SJSA1 (cell line): ENCODE data around the gene ZMYND12. TPM values are rescaled to one million over a fixed set of nuclear protein-coding genes. Genes with fewer than 3 reads are reported as not detected.
"Not testable (repeated sequence)": the region's sequence is repeated elsewhere in the genome, so short reads cannot be mapped to it uniquely, and the experiment has no call there.

Experiments
- DNase-seq, 2 experiments: peaks; one replicate each; pipeline ENCODE4 v3.0.0-alpha.2; 2015 to 2020; ENCODE audit warnings: low spot score in 2 of 2, low read depth in 1 of 2
- H3K27ac ChIP-seq: fragments of 250-450 bp; sonication (Bioruptor Pico); 2 replicates; pipeline ENCODE4 v1.5.1; 2020; ENCODE audit warnings: mild to moderate bottlenecking, moderate library complexity
- H3K27me3 ChIP-seq: fragments of 250-450 bp; sonication (Bioruptor Pico); replicated peaks from 2 replicates; pipeline ENCODE4 v1.5.1; 2020; ENCODE audit warnings: mild to moderate bottlenecking, moderate library complexity
- H3K36me3 ChIP-seq: fragments of 250-450 bp; sonication (Bioruptor Pico); 2 replicates; pipeline ENCODE4 v1.5.1; 2020; ENCODE audit warnings: mild to moderate bottlenecking
- H3K4me1 ChIP-seq: fragments of 250-450 bp; sonication (Bioruptor Pico); replicated peaks from 2 replicates; pipeline ENCODE4 v1.6.1; 2021; ENCODE audit warnings: mild to moderate bottlenecking
- H3K4me3 ChIP-seq: fragments of 250-450 bp; sonication (Bioruptor Pico); 2 replicates; pipeline ENCODE4 v1.5.1; 2020; ENCODE audit warnings: mild to moderate bottlenecking
- H3K9me3 ChIP-seq: fragments of 250-450 bp; sonication (Bioruptor Pico); replicated peaks from 2 replicates; pipeline ENCODE4 v1.5.1; 2020; ENCODE audit warnings: mild to moderate bottlenecking
- total RNA-seq: library from RNA; depleted of rRNA; stranded (reverse); fragments of >200 nt; shearing (Covaris generic); gene quantifications from 2 replicates; pipeline ENCODE4 v1.2.3, GENCODE V29; 2014; rRNA removed

ZMYND12 gene, protein sequence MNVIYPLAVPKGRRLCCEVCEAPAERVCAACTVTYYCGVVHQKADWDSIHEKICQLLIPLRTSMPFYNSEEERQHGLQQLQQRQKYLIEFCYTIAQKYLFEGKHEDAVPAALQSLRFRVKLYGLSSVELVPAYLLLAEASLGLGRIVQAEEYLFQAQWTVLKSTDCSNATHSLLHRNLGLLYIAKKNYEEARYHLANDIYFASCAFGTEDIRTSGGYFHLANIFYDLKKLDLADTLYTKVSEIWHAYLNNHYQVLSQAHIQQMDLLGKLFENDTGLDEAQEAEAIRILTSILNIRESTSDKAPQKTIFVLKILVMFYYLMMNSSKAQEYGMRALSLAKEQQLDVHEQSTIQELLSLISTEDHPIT
- not detected in 2 replicates for total RNA-seq

DNA sequence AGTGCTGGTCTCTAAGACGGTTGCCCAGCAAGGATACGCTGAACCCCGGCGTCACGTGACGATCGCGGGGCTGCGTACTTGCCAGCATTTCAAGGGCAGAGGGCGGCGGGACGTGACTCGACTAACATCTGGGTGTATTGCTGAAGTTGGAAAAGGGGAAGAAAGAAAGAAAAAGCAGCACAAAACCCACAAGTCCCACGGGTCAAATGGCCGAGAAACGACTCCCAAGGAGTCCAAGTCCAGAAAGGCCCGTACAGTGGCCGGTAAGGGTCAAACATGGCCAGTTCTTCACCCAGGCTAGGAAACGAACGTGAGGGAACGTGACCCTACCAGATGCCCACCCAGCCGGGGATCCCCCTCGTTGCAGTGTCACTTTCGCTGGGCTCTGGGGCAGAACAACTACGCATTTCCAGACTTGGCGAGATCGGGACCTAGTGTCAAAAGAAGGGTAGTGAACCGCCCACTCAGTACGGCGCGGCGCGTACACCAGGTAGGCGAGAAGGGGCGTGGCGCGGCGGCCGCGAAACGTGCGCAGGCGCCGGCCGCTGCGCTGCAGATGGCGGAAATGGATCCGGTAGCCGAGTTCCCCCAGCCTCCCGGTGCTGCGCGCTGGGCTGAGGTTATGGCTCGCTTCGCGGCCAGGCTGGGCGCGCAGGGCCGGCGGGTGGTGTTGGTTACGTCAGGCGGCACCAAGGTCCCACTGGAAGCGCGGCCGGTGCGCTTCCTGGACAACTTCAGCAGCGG is at the start of gene ZMYND12, which contains the start of gene PPCS:
TSS of gene ZMYND12 (minus strand) at position 13 of the 744 bp plus-strand sequence. CDS start 25 bp downstream, outside the sequence.
TSS of gene PPCS (plus strand) at position 534 of the 744 bp plus-strand sequence. CDS start at position 557, 23 bp downstream.
- Histone ChIP-seq H3K27me3 (no peaks in the 10 kb centered on the region), H3K9me3 (no peaks in the 10 kb centered on the region), H3K36me3 (peaks cover 14% of the 10 kb centered on the region), H3K27ac (peak within 1 kb of the TSS; percentile 70), H3K4me3 (peak within 1 kb of the TSS; percentile 82), H3K4me1 (peaks cover 17% of the 10 kb centered on the region)
- peak; percentile 84 to 90 for DNase-seq

DNA sequence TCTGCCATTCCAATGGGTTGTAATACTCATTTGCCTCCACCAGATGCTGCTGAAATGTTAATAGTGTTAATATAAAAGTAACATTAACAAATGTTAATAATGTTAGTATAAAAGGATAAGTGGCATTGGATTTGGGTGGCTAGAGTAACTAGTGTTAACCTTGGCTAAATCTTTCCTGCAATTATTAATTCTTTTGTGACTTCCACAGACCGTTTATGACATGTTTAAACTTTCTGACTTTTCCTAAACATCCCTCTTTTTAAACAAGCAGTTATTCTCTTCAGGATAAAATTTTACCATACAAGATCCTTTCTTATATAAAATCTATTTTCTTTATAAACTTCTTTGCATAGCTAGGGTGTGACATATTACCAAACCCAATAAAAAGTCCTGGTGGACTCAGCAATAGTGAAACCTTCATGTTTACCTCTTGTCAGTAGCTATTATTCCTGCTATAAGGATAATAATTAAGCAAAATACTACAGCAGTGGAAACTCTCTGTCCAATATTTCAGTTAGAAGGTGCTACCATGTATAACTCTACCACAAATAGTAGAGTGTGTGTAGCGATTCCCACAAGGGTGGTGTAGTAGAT is 48.8 kb upstream of the ZMYND12 start:
- Histone ChIP-seq H3K4me1 (no peaks in the 10 kb centered on the region), H3K36me3 (no peaks in the 10 kb centered on the region), H3K9me3 (peaks cover 4% of the 10 kb centered on the region), H3K27me3 (no peaks in the 10 kb centered on the region), H3K4me3 (no peak overlapping the region), H3K27ac (no peak overlapping the region)
- DNase-seq = no peak

DNA sequence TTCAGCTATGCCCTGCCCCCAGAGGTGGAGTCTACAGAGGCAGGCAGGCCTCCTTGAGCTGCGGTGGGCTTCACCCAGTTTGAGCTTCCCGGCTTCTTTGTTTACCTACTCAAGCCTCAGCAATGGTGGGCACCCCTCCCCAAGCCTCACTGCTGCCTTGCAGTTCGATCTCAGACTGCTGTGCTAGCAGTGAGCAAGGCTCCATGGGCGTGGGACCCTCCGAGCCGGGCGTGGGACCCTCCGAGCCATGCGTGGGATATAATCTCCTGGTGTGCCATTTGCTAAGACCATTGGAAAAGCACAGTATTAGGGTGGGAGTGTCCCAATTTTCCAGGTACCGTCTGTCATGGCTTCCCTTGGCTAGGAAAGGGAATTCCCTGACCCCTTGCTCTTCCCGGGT is 46.2 kb upstream of the ZMYND12 start:
- not testable (repeated sequence) for DNase-seq

DNA sequence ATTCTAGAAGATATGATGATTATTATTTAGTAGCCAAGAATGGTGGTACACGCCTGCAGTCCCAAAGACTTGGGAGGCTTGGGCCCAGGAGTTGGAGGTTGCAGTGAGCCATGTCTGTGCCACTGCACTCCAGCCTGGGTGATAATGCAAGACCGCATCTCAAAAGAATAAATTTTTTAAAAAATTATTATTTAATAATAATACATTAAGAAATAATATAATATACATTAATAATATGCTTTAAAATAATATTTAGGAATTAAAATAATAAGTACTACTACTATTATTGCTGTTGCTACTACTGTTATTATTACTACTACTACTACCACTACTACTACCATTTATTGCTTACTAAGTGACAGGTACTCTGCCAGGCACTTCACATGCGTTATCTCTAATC is 34.4 kb upstream of the ZMYND12 start:
- Histone ChIP-seq H3K27ac (no peak overlapping the region), H3K4me1 (no peaks in the 10 kb centered on the region), H3K4me3 (no peak overlapping the region), H3K27me3 (0 out of 2 replicates have a peak, but pooled peaks cover 4% of the 10 kb centered on the region), H3K9me3 (no peaks in the 10 kb centered on the region), H3K36me3 (no peaks in the 10 kb centered on the region)
- no peak for DNase-seq

More for the DNA sequence above, 46.2 kb upstream of the ZMYND12 start:
- not testable (repeated sequence) for H3K4me3 ChIP-seq, H3K4me1 ChIP-seq, H3K36me3 ChIP-seq, H3K27me3 ChIP-seq, H3K9me3 ChIP-seq, H3K27ac ChIP-seq

DNA sequence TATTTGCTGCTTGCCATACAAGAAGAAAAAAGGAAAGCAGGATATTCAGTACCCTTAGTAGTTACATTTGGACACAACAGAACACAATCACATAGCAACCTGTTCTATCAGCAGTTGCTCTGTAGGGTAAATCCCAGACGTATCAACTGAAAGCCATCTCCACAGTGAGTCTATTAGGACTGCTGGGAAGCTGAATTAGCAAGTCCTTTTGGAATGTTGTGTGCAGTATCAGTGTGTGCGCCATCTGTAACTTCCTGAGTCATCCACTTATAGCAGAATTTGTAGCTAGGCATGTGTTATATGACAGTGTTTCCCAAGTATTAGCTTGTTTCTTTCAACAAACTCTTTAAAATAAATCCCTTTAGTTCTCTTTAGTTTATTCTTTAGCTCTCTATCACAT is 28.6 kb upstream of the ZMYND12 start:
- Histone ChIP-seq H3K9me3 (no peaks in the 10 kb centered on the region), H3K27me3 (0 out of 2 replicates have a peak, but pooled peaks cover 4% of the 10 kb centered on the region), H3K4me1 (no peaks in the 10 kb centered on the region), H3K27ac (no peak overlapping the region), H3K4me3 (no peak overlapping the region), H3K36me3 (no peaks in the 10 kb centered on the region)
- DNase-seq = peak; percentile 42 to 55

DNA sequence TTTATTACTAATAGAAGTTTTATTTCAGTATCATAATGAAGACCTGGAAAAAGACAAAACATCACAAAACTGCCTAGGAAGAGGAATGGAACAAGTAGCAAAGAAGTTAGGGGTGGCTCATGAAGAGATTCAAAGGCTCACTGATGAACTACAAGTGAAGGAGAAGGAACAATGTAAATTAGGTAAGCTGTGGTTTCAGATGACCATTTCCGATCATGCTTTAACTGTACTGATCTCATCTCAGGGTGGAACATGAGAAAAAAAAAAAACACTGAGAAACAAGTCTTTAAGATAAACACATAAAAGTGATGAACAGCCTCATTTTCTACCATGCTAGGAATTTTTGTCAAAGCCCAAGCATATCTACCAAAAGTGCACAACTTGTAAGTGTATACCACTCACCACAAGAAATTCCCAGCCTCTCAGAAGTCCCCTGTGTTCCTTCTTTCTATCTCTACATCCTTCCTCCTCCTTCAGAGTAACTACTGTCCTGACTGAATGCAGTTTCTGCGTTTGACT is 26.9 kb upstream of the ZMYND12 start:
- H3K36me3 ChIP-seq = no peaks in the 10 kb centered on the region
- H3K4me3 ChIP-seq = no peak overlapping the region
- H3K9me3 ChIP-seq = no peaks in the 10 kb centered on the region
- H3K27me3 ChIP-seq = no peaks in the 10 kb centered on the region
- no peaks in the 10 kb centered on the region for H3K4me1 ChIP-seq
- no peak overlapping the region for H3K27ac ChIP-seq
- no peak for DNase-seq

DNA sequence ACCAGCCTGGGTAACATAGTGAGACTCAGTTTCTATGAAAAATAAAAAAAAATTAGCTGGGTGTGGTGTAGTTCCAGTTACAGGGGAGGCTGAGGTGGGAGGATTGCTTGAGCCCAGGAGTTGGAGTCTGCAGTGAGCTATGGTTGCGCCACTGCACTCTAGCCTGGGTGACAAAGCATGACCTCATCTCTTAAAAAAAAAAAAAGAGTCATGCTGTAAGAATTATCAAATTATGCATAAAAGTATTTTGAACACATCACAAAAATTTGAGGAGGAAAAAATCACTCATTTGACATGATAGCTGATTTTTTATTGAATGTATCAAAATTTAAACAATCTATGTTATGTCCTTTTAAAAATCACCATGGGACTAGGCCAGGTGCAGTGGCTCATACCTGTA is 25.1 kb upstream of the ZMYND12 start:
- Histone ChIP-seq H3K36me3 (no peaks in the 10 kb centered on the region), H3K27me3 (no peaks in the 10 kb centered on the region), H3K4me3 (no peak overlapping the region), H3K27ac (no peak overlapping the region), H3K9me3 (no peaks in the 10 kb centered on the region), H3K4me1 (no peaks in the 10 kb centered on the region)
- no peak for DNase-seq

DNA sequence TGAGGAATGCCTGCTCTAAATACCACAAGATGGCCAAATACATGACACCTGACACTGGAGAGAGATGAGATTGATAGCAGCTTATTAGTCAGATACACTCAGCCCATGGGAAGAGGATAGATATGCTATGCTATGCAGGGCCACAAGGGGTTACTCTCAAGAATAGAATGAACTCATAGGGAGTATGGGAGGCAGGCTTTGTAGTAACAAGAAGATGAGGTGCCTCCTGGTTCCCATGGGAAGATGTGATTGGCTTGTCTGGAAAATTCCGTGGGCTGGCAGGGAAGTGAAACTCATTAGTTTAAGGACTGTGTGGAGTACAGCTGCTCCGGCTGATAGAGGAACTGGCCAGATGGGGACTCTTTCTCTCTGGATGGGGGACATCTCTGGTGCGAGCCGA is 23.8 kb upstream of the ZMYND12 start:
- no peaks in the 10 kb centered on the region for H3K36me3 ChIP-seq
- 0 out of 2 replicates have a peak, but pooled peaks cover 2% of the 10 kb centered on the region for H3K27me3 ChIP-seq
- H3K4me1 ChIP-seq = no peaks in the 10 kb centered on the region
- no peak overlapping the region for H3K27ac ChIP-seq
- H3K9me3 ChIP-seq = no peaks in the 10 kb centered on the region
- DNase-seq = no peak
- H3K4me3 ChIP-seq = no peak overlapping the region

DNA sequence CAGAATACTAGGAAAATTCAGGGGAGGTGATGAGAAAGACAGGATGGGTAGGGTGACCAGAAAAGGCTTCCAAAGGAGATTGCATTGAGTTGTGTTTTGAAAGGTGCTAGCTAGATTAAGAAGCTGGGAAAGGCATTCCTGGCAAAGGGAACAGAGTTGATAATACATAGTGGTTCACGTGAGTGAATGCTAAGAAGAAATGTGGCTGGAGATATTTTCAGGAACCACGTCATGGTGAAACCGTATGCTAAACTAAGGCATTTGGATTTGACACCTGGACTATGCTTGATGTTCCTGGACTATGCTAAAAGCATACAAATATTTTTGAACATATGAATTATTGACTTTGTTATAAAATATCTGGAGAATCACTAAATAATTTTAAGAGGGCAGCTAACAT is 22.0 kb upstream of the ZMYND12 start:
- Histone ChIP-seq H3K4me1 (no peaks in the 10 kb centered on the region), H3K27ac (no peak overlapping the region), H3K4me3 (no peak overlapping the region), H3K9me3 (no peaks in the 10 kb centered on the region), H3K27me3 (0 out of 2 replicates have a peak, but pooled peaks cover 2% of the 10 kb centered on the region), H3K36me3 (no peaks in the 10 kb centered on the region)
- no peak for DNase-seq

DNA sequence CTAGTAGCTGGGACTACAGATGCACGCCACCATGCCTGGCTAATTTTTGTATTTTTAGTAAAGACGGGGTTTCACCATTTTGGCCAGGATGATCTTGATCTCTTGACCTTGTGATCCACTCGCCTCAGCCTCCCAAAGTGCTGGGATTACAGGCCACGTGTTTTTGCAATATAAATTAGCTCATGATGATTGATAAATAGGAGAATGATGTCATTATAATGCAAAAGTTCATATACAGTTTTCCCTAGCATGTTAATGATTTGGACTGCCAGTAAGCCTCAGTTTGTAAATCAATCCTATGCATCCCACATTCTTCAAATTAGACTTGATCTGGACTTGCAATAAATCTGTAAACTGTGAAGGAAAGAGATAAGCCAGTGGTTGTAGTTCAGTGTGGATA is 21.5 kb upstream of the ZMYND12 start:
- H3K27me3 ChIP-seq, H3K4me1 ChIP-seq, DNase-seq: not testable (repeated sequence)

DNA sequence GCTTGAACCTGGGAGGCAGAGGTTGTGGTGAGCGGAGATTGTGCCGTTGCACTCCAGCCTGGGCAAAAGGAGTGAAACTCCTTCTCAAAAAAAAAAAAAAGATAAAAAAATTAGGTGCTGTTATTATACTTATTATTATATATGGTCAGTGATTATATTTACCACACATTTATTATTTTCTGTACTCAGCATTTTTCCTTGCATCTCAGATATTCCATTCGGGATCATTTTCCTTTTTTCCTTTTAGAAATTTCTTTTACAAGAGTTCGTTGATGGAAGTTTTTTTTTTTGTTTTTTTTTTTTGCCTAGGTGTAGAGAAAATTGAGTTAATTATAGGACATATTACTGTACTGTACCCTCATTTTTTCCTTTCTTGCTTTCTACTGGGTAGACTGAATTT is 20.8 kb upstream of the ZMYND12 start:
- no peak for DNase-seq
- no peak overlapping the region for H3K4me3 ChIP-seq
- H3K4me1 ChIP-seq = no peaks in the 10 kb centered on the region
- no peaks in the 10 kb centered on the region for H3K36me3 ChIP-seq
- no peaks in the 10 kb centered on the region for H3K9me3 ChIP-seq
- 0 out of 2 replicates have a peak, but pooled peaks cover 2% of the 10 kb centered on the region for H3K27me3 ChIP-seq
- H3K27ac ChIP-seq = no peak overlapping the region

More for the DNA sequence above, 21.5 kb upstream of the ZMYND12 start:
- H3K27ac ChIP-seq, H3K9me3 ChIP-seq, H3K36me3 ChIP-seq, H3K4me3 ChIP-seq: not testable (repeated sequence)

DNA sequence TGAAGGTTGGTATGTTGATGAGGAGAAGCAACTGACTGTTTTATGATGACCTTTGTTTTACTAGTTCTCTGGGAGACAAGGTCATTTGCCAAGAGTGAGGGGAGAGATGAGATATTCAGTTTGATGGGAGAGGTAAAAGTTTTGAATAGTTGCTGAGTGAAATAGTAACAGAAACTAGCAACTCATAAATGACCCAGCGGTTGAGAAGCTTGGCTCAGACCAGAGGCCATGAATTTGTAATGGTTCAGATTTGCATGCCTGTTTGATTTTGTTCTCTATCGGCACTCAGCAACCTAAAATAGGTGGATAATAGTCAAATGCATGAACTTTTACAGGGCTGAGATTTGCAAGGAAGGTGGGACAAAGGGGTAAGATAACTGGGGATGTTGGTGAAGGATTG is 13.9 kb upstream of the ZMYND12 start:
- no peaks in the 10 kb centered on the region for H3K4me1 ChIP-seq
- H3K36me3 ChIP-seq = no peaks in the 10 kb centered on the region
- no peak for DNase-seq
- no peak overlapping the region for H3K4me3 ChIP-seq
- H3K9me3 ChIP-seq = no peaks in the 10 kb centered on the region; the same call in 1 of the 2 replicates
- peaks cover 8% of the 10 kb centered on the region for H3K27me3 ChIP-seq
- no peak overlapping the region for H3K27ac ChIP-seq

DNA sequence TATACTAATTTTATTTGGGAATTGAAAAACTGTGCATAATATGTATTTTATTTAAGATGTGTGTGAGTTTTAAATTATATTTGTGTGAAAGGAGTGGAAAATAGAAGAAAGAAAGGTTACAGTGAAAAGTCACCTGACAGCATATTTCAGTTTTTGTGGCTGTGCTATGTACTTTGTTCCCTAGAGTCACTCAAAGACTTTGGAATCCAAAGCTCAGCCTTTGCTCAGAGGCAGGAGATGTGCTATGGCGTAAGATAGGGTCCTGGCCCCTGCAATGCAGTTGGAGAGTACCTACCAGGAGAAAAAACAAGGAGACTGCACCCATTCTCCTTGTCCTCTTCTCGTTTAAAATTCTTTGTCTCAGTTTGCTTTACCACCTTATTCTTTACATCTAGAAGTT is 10.2 kb upstream of the ZMYND12 start:
- Histone ChIP-seq H3K27ac (no peak overlapping the region), H3K36me3 (no peaks in the 10 kb centered on the region), H3K4me1 (peaks cover 14% of the 10 kb centered on the region), H3K9me3 (no peaks in the 10 kb centered on the region; the same call in 1 of the 2 replicates), H3K4me3 (no peak overlapping the region), H3K27me3 (peaks cover 8% of the 10 kb centered on the region)
- no peak for DNase-seq
